A673 (cell line): ENCODE results near the gene KANSL1L. TPM values are rescaled to one million over a fixed set of nuclear protein-coding genes. Genes with fewer than 3 reads are reported as not detected.

Experiments used
- BruUV-seq: library from RNA; stranded (reverse); fragments of 400-500 nt; replicated peaks from 2 replicates; lab custom pipeline; 2021; lab: Mats Ljungman, UMichigan
- CTCF ChIA-PET: fragments of 300-600 bp; sonication (Branson Sonifier 250); formaldehyde crosslinking; loops from one replicate; lab custom pipeline; 2022; ENCODE audit warnings: antibody characterized with exemption; lab: Charles Lee
- POLR2A ChIA-PET: fragments of 300-600 bp; sonication (Branson Sonifier 250); formaldehyde crosslinking; loops from one replicate; lab custom pipeline; 2022; ENCODE audit warnings: antibody characterized with exemption; ENCODE audit not compliant: low non-redundant PET; lab: Charles Lee
- DNase-seq: peaks from one replicate; pipeline ENCODE4 v3.0.0-alpha.2; 2015; ENCODE audit warnings: low spot score
- H3K27ac ChIP-seq: fragments of 200-600 bp; sonication (generic); 2 replicates; pipeline ENCODE4 v1.5.1; 2016; ENCODE audit warnings: mixed run types, low read depth, mild to moderate bottlenecking, mixed read lengths, antibody characterized with exemption, low read length; ENCODE audit not compliant: poor library complexity, severe bottlenecking
- H3K27me3 ChIP-seq: fragments of 200-600 bp; sonication (generic); replicated peaks from 2 replicates; pipeline ENCODE4 v1.6.1; 2017; ENCODE audit warnings: mixed run types, low read depth, mild to moderate bottlenecking, mixed read lengths, antibody characterized with exemption, low read length; ENCODE audit not compliant: insufficient read depth, poor library complexity
- H3K36me3 ChIP-seq: fragments of 200-600 bp; sonication (generic); 2 replicates; pipeline ENCODE4 v1.6.1; 2016; ENCODE audit warnings: mixed run types, mild to moderate bottlenecking, mixed read lengths, antibody characterized with exemption, low read length; ENCODE audit not compliant: insufficient read depth, poor library complexity, severe bottlenecking
- H3K4me1 ChIP-seq: fragments of 200-600 bp; sonication (generic); 2 replicates; pipeline ENCODE4 v1.6.1; 2017; ENCODE audit warnings: mixed run types, mild to moderate bottlenecking, mixed read lengths, antibody characterized with exemption, low read length; ENCODE audit not compliant: insufficient read depth, poor library complexity, severe bottlenecking
- H3K4me3 ChIP-seq: fragments of 200-600 bp; sonication (generic); 2 replicates; pipeline ENCODE4 v1.5.1; 2016; ENCODE audit warnings: low read depth, mixed run types, mild to moderate bottlenecking, mixed read lengths, low read length; ENCODE audit not compliant: poor library complexity, severe bottlenecking
- H3K9me3 ChIP-seq: fragments of 200-600 bp; sonication (generic); 2 replicates; pipeline ENCODE4 v1.6.1; 2016; ENCODE audit warnings: mixed run types, low read depth, mild to moderate bottlenecking, mixed read lengths, antibody characterized with exemption, low read length; ENCODE audit not compliant: poor library complexity, severe bottlenecking
- CTCF ChIP-seq: fragments of 300-800, 200-600 bp; sonication (generic); conservative IDR thresholded peaks from 2 replicates; pipeline ENCODE4 v1.5.1; 2017; ENCODE audit warnings: low read depth, mild to moderate bottlenecking, antibody characterized with exemption, low read length, moderate library complexity, mixed read lengths
- EZH2 ChIP-seq: fragments of 200-600 bp; sonication (generic); IDR thresholded peaks from 2 replicates; pipeline ENCODE4 v1.6.1; 2017; ENCODE audit warnings: borderline replicate concordance, low read depth, mild to moderate bottlenecking, mixed read lengths, antibody characterized with exemption, low read length; ENCODE audit not compliant: poor library complexity, severe bottlenecking
- intact Hi-C: fragments of 100-400 bp; cut with micrococcal nuclease; formaldehyde crosslinking; loops from one replicate; pipeline ENCODE4 v1.10.0; 2022; ENCODE audit not compliant: unreplicated experiment
- total RNA-seq: library from RNA; stranded (reverse); gene quantifications from 2 replicates; pipeline ENCODE4 v1.2.3, GENCODE V29; 2021

Gene KANSL1L
- total RNA-seq, 1 experiment from 2014 or later, result 17.7 TPM

- H3K4me3 ChIP-seq, result no peak overlapping the region
- POLR2A ChIA-PET, result interaction anchor here (0.6 kb wide), 1 partner anchor 268 kb away, joined by 3 read pairs; no protein-coding TSS in a partner anchor
- CTCF ChIA-PET, result no interaction called here
Observed at GRCh38 chr2:209976698-209977385, 194.4 kb downstream of the KANSL1L start.

GRCh38 chr2:209974576-209974975, 196.6 kb downstream of the KANSL1L start:
- Histone ChIP-seq H3K27ac (no peak overlapping the region), H3K9me3 (no peaks in the 10 kb centered on the region), H3K36me3 (no peaks in the 10 kb centered on the region), H3K4me3 (no peak overlapping the region), H3K27me3 (no peaks in the 10 kb centered on the region), H3K4me1 (no peaks in the 10 kb centered on the region)
- DNase-seq, result no peak
- ChIA-PET CTCF (no interaction called here), POLR2A (no interaction called here)
- TF ChIP-seq CTCF (no peak), EZH2 (no peak)
- no TSS peak for BruUV-seq
- intact Hi-C loops, result loop anchor here (10.0 kb wide), 1 partner anchor 420 kb away; no protein-coding TSS in a partner anchor

More at GRCh38 chr2:209976698-209977385, 194.4 kb downstream of the KANSL1L start:
- no TSS peak for BruUV-seq
- no peak for TF ChIP-seq CTCF
- TF ChIP-seq EZH2, result no peak
- H3K27ac ChIP-seq, result no peak overlapping the region
- no peaks in the 10 kb centered on the region for H3K27me3 ChIP-seq
- no peaks in the 10 kb centered on the region for H3K4me1 ChIP-seq
- intact Hi-C loops, result loop anchor here (1.0 to 10.0 kb wide), 2 partner anchors 218 to 418 kb away; no protein-coding TSS in a partner anchor
- DNase-seq, result no peak
- no peaks in the 10 kb centered on the region for H3K9me3 ChIP-seq
- H3K36me3 ChIP-seq, result no peaks in the 10 kb centered on the region

- Histone ChIP-seq H3K27me3 (no peaks in the 10 kb centered on the region), H3K4me1 (no peaks in the 10 kb centered on the region), H3K4me3 (no peak overlapping the region), H3K27ac (no peak overlapping the region), H3K9me3 (no peaks in the 10 kb centered on the region), H3K36me3 (no peaks in the 10 kb centered on the region)
- ChIA-PET POLR2A (no interaction called here), CTCF (no interaction called here)
- intact Hi-C loops, result loop anchor here (10.0 kb wide), 1 partner anchor 421 kb away; no protein-coding TSS in a partner anchor
- no TSS peak for BruUV-seq
- TF ChIP-seq EZH2, result no peak
- no peak for TF ChIP-seq CTCF
- no peak for DNase-seq
Observed at GRCh38 chr2:209973328-209973727, 197.9 kb downstream of the KANSL1L start.

Other genes starting within 250 kb of the KANSL1L start
- gene RPE, start 168.8 kb downstream of the KANSL1L start, total RNA-seq, result 77.4 and 78.5 TPM in 2 replicates
- gene ACADL, start 54.0 kb upstream of the KANSL1L start, total RNA-seq, result 0.15 TPM in 1 of 2 replicates, not detected in the other
- not detected in 2 replicates for gene MYL1, start 143.8 kb upstream of the KANSL1L start, total RNA-seq